Retinal pigment epithelial cell (primary cell): Measurements from ENCODE around the gene DACH1.

Experiments
- DNase-seq: peaks from one replicate; pipeline ENCODE4 v3.0.0-alpha.2; 2010; ENCODE audit warnings: low read depth
- H3K4me3 ChIP-seq: 2 replicates; pipeline ENCODE4 v1.5.1; 2011; ENCODE audit warnings: mild to moderate bottlenecking, low read length, control low read depth, moderate library complexity
- CTCF ChIP-seq: conservative IDR thresholded peaks from 2 replicates; pipeline ENCODE4 v1.5.1; 2011; ENCODE audit warnings: low read depth, low read length, control low read depth, inconsistent platforms

The DACH1 gene

GRCh38 chr13:71481501-71481900 lies 385.5 kb downstream of the DACH1 start:
- H3K4me3 ChIP-seq, result no peak overlapping the region
- DNase-seq, result no peak
- TF ChIP-seq CTCF, result no peak

GRCh38 chr13:71481046-71481445 lies 386.0 kb downstream of the DACH1 start:
- H3K4me3 ChIP-seq, result no peak overlapping the region
- no peak for TF ChIP-seq CTCF
- no peak for DNase-seq

- DNase-seq, result no peak
- H3K4me3 ChIP-seq, result no peak overlapping the region
- TF ChIP-seq CTCF, result peak; percentile 45
These were observed 389.3 kb downstream of the DACH1 start for GRCh38 chr13:71477735-71478134.

GRCh38 chr13:71474936-71475335 lies 392.1 kb downstream of the DACH1 start:
- DNase-seq, result no peak
- no peak overlapping the region for H3K4me3 ChIP-seq
- no peak for TF ChIP-seq CTCF

GRCh38 chr13:71469626-71470025 lies 397.4 kb downstream of the DACH1 start:
- no peak for TF ChIP-seq CTCF
- no peak overlapping the region for H3K4me3 ChIP-seq
- no peak for DNase-seq

- peak; percentile 14 for DNase-seq
- no peak overlapping the region for H3K4me3 ChIP-seq
- TF ChIP-seq CTCF, result no peak
These were observed 402.3 kb downstream of the DACH1 start for GRCh38 chr13:71464686-71465085.

GRCh38 chr13:71461892-71462291 lies 405.1 kb downstream of the DACH1 start:
- no peak for DNase-seq
- H3K4me3 ChIP-seq, result no peak overlapping the region
- TF ChIP-seq CTCF, result no peak
